Measurements from ENCODE around the gene DNLZ.
"Not testable (repeated sequence)": the region's sequence is repeated elsewhere in the genome, so short reads cannot be mapped to it uniquely, and the experiment has no call there.

The DNLZ gene

GRCh38 chr9:136358016-136358415 is 5.5 kb downstream of the DNLZ start:
- DNase-seq: no peak

DNA sequence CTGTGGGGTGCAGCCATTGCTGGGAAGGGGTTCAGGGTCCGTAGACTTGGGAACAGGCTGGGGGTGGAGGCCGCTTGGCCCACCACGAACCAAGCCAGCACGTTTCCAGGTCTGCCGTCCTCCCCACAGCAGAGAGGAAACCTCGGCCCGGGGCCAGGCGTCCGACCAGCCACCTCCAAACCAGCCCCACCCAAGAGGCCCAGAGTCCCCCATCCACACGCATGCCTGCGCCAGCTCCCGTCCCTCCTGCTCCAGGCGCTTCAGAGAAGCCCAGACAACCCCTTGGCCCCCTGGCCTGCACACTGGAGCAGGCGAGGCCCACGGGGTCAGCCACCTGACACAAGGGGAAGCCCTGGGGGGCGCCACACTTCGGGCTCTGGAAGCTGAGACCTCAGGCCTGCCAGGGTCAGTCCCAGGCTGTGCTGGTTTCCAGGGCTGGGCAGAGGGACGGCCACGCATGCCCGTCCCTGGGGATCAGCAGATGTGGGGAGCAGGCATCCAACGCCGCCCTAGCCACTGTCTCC is 6.3 kb downstream of the DNLZ start:
- DNase-seq: no peak

- DNase-seq: no peak
Measured at GRCh38 chr9:136355616-136356557, 7.7 kb downstream of the DNLZ start.

GRCh38 chr9:136354592-136355085 is 8.9 kb downstream of the DNLZ start:
- DNase-seq: no peak

DNA sequence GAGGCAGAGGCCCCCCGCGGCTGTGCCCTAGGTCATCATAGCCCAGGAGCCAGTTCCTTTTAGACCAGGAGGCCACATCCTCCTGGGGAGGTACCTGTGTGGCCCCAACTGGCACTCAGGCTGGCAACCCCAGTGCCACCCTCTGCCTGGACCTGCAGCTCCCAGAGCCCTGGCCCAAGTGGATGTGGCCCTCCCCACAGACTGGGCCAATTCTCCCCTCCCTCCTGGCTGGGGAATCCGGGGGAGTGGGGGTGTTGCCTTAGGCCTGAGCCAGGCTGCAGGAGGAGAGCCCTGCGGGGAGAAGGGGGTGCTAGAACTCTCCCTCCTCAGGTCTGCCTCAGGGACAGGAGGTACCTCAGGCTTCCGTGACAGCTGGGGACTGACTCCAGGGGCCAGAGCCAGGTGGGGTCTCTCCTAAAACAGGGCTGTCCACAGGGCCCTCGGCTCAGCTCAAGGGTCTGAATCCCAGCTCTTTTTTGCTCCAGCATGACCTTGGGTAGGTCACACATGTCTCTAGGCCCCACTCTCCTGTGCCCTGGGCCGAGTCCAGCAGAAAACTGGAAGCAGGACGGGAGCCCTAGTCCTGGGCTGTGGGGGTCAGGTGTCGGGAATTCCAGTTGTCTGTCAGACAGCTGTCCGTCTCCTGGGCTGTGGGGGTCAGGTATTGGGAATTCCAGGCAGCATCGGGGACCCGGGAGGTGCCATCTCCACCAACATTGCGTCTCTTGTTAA is 9.6 kb downstream of the DNLZ start:
- no peak for DNase-seq

GRCh38 chr9:136353088-136353487 is 10.5 kb downstream of the DNLZ start:
- DNase-seq: no peak

DNA sequence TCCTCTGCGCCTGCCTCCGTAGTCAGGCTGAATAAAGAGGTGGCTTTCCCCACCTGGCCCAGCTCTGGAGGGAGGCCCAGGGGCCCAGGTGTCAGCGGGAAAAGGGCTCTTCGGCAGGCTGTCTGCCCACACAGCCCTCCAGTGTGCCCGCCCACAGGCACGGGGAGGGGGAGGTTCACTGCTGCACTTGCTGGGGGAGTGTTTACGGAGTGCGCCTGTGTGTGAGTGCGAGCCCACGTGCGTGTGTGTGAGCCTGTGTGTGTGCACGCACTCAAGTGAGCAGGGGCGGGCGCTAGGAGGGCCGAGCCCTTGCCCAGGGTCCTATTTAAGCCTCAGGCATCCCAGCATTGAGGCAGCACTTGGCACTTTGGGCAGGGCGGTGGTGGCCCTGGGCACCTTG is 10.9 kb downstream of the DNLZ start:
- no peak for DNase-seq

DNA sequence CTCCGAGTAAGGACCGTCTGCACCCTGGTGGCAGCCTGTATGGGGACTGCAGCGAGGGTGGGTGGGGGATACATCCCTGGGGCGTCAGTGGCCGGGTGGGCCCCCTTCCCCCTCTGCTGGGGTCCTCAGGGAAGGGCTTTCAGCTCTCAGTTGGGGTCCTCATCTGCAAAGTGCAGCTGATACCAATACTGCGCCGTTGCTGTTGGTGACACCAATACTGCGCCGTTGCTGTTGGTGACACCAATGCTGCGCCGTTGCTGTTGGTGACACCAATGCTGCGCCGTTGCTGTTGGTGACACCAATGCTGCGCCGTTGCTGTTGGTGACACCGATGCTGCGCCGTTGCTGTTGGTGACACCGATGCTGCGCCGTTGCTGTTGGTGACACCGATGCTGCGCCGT is 11.7 kb downstream of the DNLZ start:
- DNase-seq: not testable (repeated sequence)

- no peak for DNase-seq
Measured at GRCh38 chr9:136351252-136351800, 12.2 kb downstream of the DNLZ start.

DNA sequence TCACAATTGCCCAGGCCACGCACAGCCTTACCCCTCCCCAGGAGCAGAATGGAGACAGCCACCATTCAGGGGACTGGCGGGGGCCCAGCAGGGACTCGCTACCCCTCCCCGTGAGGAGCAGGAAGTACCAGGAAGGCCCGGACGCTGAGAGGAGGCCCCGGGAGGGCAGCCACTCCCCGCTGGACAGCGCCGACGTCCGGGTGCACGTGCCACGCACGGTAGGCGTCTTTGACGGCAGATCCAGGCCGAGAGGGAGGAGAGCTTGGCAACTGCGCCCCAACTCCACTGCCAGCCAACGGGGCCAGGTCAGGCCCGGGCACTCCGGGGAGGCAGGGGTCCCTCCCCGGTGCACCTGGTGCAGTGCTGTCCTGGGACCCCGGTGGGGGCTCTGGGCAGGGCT is 14.0 kb downstream of the DNLZ start:
- no peak for DNase-seq

GRCh38 chr9:136348691-136349090 is 14.9 kb downstream of the DNLZ start:
- DNase-seq: no peak

DNA sequence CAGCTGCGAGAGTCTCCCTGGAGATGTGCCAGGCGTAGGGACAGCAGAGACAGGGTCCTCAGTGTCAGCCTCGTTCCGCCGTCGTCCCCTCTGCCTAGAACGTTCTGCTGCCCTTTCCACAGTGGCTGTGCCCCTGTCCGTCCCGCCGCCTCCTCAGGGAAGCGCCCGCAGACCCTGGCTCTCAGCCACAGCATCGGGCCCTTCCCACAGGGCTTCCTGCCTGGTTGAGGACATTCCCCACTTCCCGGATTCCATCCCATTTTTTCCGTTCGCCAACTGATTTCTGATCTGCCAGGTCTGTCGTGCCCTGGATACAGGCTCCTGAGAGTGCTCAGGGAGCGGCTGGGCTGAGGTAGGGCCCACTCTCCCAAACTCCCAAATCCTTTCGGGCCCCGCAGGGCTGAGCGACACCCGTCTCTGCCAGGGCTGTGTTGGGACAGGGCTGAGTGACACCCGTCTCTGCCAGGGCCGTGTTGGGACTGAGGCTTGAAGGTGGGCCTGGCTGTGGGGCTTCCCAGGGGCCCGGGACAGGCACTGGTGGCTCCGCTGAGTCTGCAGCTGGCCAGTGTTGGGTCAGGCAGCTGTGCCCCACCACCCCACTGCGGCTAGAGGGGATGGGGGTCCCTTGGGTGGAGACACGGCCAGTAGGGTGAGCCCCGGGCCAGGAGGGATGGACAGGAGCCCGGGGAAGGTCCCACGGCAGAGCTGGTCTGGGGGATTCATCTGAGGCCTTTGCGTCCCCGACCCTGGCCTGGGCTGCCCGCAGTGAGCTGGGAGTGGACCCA is 15.9 kb downstream of the DNLZ start:
- DNase-seq: no peak

DNA sequence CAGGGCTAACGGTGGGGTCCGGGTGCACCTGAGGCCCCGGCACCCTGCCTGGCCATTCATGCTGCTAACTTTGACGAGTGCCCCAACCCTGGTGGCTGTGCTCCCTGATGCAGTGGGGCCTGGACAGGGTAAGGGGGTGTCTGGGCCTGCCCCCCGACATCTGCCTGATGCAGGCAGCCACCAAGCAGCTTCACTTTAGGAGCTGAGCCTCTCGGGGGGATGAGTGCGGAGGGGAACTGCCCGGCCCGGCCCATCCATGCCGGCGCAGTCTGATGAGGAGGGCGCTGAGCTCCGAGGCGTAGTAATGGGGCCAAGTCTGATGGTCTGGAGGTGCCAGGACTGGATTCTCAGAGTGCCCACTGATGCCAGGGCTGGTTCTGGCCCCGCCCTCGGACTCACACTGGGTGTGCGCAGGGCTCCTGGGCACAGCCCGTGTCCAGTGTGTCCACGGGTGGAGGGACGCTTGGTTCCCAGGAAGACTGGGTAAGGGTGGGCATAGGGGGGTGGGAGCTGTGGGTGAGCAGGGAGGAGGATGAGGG is 16.5 kb downstream of the DNLZ start:
- DNase-seq: no peak

- no peak for DNase-seq
Measured at GRCh38 chr9:136346157-136346481, 17.4 kb downstream of the DNLZ start.

GRCh38 chr9:136345281-136346156 is 18.0 kb downstream of the DNLZ start:
- no peak for DNase-seq

DNA sequence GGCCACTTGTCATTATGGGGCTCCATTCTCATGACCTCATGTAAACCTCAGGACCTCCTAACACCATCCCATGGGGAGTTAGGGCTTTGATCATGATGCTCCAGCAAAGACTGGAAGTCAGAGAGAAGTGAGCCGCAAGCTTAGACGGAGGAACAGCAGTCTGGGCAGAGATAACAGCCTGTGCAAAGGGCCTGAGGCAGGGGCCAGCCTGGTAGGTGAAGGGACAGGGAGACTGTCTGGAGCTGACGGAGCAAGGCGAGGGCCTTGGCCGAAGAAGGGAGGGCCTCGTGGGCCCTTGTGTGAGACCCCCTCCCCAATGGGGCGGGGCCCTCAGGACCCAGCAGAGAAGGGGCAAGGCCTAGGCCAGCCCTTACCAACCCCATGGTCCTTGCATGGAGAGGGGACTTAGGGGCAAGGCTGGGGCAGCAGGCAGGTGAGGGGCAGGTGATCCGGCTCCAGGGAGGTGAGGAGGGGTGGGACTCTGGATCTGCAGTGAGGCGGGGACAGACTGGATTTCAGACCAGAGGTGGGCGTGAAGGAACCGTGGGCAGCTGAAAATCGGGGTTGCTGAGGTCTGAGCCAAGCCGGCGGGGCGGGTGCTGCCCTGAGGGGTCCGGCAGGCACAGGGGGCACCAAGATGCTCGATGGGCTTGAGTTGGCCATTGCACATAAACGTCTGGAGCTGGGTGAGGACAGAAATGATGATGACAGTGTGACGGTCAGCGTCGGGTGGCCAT is 18.8 kb downstream of the DNLZ start:
- no peak for DNase-seq

- DNase-seq: no peak
Measured at GRCh38 chr9:136343884-136344269, 19.7 kb downstream of the DNLZ start.

DNA sequence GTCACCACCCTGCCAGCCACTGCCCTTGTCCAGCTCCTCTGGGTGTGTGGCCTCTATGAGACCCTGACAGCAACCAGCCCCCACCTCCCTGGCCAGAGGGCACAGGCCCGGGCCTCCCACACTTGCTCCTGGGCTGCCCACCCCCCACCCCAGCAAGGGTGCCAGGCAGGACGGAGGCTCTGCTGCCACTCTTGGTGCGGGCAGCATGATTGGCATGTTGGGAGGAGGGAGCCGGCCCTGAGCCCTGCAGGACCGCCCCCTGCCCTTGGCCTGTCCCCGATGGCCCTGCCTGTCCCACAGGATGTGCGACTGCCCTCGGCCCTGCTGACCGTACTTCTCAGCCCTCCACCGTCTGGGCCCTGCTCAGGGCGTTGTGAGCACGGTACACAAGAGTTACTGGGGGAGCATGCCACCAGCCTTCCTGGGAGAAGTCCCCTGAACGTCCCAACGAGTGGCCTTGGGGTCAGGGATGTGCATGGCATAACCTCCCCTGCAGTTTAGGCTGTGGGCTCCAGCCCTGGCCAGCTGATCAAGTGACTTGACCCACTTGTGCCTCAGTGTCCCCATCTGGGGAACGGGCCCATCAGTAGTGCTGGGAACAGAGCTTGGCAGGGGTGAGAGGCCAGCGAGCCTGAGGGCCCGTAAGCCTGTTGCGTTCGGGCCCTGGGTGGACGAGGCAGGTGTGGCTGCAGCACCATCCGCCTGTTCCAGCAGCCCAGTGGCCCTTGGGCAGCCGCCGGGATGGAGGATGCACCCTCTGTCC is 20.2 kb downstream of the DNLZ start:
- no peak for DNase-seq

GRCh38 chr9:136342181-136343120 is 21.1 kb downstream of the DNLZ start:
- DNase-seq: no peak

Data from NCI-H2171 (cell line).